ENCODE measurements around the gene CLINT1.
"Not testable (repeated sequence)": the region's sequence is repeated elsewhere in the genome, so short reads cannot be mapped to it uniquely, and the experiment has no call there.

The CLINT1 gene

DNA sequence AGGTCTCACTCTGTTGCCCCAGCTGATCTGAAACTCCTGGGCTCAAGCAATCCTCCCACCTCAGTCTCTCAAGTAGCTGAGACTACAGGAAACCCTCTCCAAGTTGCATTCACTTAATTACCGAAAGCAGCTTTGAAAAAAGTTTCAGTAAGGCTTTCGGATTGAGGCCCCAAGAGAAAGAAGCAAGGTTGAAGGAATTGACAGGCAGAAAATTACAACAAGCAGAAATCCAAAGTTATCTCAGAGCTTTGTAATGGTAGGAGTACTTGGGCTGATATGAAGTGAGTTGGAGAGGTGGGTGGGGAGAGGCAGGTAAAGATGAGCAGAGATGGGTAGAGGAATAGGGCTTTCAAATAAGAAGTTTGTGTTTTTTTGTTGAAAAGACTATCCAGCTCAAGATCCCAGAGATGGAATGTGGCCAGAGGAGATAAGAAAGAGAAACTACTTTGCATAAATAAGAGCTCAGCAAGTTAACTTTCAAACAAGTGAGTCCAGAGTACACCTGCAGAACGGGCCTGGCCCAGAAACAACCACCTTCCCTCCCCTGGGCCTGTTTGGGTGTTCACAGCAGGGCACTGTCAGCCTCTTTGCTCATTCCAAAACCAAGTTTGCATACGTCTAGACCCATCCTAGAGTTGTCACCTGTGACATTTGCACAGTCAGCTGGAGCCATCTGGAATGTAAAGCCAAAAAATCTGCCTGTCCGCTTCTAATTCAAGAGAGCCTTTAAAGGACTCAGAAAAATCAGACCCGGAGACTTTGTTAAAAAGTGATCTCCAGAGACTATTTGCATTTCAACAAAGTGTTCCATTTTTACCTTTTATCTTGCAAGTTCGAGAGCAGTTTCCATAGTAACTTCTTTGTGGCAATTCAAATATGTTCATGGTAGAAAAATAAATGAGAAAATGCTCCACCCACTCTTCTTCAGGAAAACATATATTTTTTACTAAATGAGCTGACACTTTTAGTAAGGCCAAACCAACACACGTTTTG is 2.2 kb upstream of the CLINT1 start:
- TF ChIP-seq, protein P1, sequence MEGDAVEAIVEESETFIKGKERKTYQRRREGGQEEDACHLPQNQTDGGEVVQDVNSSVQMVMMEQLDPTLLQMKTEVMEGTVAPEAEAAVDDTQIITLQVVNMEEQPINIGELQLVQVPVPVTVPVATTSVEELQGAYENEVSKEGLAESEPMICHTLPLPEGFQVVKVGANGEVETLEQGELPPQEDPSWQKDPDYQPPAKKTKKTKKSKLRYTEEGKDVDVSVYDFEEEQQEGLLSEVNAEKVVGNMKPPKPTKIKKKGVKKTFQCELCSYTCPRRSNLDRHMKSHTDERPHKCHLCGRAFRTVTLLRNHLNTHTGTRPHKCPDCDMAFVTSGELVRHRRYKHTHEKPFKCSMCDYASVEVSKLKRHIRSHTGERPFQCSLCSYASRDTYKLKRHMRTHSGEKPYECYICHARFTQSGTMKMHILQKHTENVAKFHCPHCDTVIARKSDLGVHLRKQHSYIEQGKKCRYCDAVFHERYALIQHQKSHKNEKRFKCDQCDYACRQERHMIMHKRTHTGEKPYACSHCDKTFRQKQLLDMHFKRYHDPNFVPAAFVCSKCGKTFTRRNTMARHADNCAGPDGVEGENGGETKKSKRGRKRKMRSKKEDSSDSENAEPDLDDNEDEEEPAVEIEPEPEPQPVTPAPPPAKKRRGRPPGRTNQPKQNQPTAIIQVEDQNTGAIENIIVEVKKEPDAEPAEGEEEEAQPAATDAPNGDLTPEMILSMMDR (IDR thresholded peaks at IDR 0.05), result no peak
- peaks cover 14% of the 10 kb centered on the region for H3K4me1 ChIP-seq
- H3K27ac ChIP-seq, result peak overlapping the region; percentile 69
- H3K4me2 ChIP-seq (ENCODE audit: low read length), result peak overlapping the region; percentile 71
- no peaks in the 10 kb centered on the region for H3K36me3 ChIP-seq (ENCODE audit: control insufficient read depth, insufficient read depth, low read length)
- no peak overlapping the region for H3K9ac ChIP-seq
- no peaks in the 10 kb centered on the region for H3K27me3 ChIP-seq (ENCODE audit: control insufficient read depth, insufficient read depth, low read length)
- H3K9me3 ChIP-seq (ENCODE audit: control insufficient read depth, low read length), result no peaks in the 10 kb centered on the region
- H3K79me2 ChIP-seq, result peaks cover 15% of the 10 kb centered on the region
- peak overlapping the region; percentile 74 for H2AFZ ChIP-seq
- peak overlapping the region; percentile 38 for H3K4me3 ChIP-seq (ENCODE audit: low read depth, low read length)

DNA sequence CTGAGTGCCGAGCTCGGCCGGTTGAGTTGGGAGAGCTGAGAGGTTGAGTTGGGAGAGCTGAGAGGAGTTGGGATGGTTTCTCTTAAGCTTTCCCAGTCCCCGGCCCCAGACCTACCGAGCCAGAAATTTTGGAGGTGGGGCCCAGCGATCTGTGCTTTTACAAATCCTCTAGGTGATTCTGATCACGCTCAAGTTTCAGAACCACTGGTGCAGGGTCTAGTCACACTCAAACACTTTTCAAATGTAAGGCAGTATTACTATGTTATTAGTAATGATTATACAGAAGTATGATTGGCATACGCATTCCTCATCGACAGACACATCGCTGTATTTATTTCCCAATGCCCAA is 256 bp upstream of the CLINT1 start:
- peak overlapping the region; percentile 86 for H2AFZ ChIP-seq
- peak overlapping the region; percentile 88 for H3K9ac ChIP-seq
- TF ChIP-seq, protein P1 (IDR thresholded peaks at IDR 0.05), result no peak
- H3K4me2 ChIP-seq (ENCODE audit: low read length), result peak overlapping the region; percentile 67
- H3K27ac ChIP-seq, result peak overlapping the region; percentile 78
- no peaks in the 10 kb centered on the region for H3K27me3 ChIP-seq (ENCODE audit: control insufficient read depth, insufficient read depth, low read length)
- H3K36me3 ChIP-seq (ENCODE audit: control insufficient read depth, insufficient read depth, low read length), result no peaks in the 10 kb centered on the region
- H3K9me3 ChIP-seq (ENCODE audit: control insufficient read depth, low read length), result no peaks in the 10 kb centered on the region
- H3K4me3 ChIP-seq (ENCODE audit: low read depth, low read length), result peak overlapping the region; percentile 98
- H3K4me1 ChIP-seq, result peaks cover 14% of the 10 kb centered on the region
- H3K79me2 ChIP-seq, result peaks cover 25% of the 10 kb centered on the region

DNA sequence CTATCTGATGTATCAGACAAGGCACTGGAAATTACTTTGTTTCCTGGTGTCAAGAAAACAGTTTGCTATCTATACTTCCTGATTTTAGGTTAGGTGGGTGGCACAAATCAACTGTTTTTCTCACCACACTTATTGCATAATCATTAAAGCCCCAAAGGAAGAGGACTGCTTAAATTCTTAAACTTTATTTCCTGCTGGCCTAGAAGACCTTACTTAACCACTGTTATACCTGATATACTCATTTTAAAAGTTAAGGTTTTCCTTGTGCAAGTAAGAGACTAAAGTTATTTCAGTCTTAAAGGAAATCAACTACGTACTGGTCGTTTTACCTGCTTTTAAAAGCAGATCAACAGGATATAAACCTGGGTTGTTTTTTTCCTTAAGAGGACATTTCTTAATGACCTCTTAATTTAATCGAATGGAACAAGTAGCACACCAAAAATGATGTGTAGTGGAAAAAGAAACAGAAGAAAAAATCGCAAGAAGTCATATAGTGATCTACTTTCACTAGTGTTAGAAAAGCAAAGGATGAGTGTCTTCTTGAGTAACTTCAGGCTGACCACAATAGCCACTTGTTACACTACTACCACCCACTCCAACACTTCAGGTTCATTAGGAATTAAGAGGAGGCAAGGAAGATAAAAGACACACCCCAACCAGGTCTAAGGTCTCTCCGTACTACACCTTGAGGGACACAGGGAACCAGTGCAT is 974 bp downstream of the CLINT1 start:
- H3K4me3 ChIP-seq (ENCODE audit: low read depth, low read length), result peak overlapping the region; percentile 98
- TF ChIP-seq, protein P1 (IDR thresholded peaks at IDR 0.05), result no peak
- peak overlapping the region; percentile 67 for H3K4me2 ChIP-seq (ENCODE audit: low read length)
- H3K36me3 ChIP-seq (ENCODE audit: control insufficient read depth, insufficient read depth, low read length), result no peaks in the 10 kb centered on the region
- peak overlapping the region; percentile 78 for H3K27ac ChIP-seq
- peaks cover 28% of the 10 kb centered on the region for H3K79me2 ChIP-seq
- no peaks in the 10 kb centered on the region for H3K27me3 ChIP-seq (ENCODE audit: control insufficient read depth, insufficient read depth, low read length)
- H3K9me3 ChIP-seq (ENCODE audit: control insufficient read depth, low read length), result no peaks in the 10 kb centered on the region
- H3K9ac ChIP-seq, result no peak overlapping the region
- peaks cover 14% of the 10 kb centered on the region for H3K4me1 ChIP-seq
- peak overlapping the region; percentile 86 for H2AFZ ChIP-seq

DNA sequence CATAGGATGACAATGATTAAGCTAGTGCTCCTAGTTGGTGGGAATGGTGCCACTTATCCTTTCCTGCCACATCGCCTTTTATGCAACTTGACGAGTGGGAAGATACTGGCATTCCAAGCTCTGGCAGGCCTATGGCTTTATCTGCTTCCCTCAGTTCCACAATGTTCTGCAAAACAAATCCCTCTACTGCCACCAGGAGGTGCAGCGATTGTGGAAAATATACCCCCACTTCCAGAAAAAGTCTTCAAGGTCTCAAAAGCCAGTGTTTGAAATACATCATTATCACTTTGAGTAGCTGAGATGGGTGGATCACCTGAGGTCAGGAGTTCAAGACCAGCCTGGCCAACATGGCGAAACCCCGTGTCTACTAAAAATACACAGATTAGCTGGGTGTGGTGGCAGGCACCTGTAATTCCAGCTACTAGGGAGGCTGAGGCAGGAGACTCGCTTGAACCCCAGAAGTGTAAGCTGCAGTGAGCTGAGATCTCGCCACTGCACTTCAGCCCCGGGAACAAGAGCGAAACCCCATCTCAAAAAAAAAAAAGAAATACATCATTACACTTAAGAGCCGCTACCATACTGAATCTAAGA is 3.4 kb downstream of the CLINT1 start:
- Histone ChIP-seq H3K36me3 (ENCODE audit: control insufficient read depth, insufficient read depth, low read length) (no peaks in the 10 kb centered on the region), H3K4me3 (ENCODE audit: low read depth, low read length) (no peak overlapping the region), H3K79me2 (peaks cover 29% of the 10 kb centered on the region), H3K4me2 (ENCODE audit: low read length) (no peak overlapping the region), H2AFZ (no peak overlapping the region), H3K4me1 (peaks cover 5% of the 10 kb centered on the region), H3K9ac (no peak overlapping the region), H3K9me3 (ENCODE audit: control insufficient read depth, low read length) (no peaks in the 10 kb centered on the region), H3K27ac (no peak overlapping the region), H3K27me3 (ENCODE audit: control insufficient read depth, insufficient read depth, low read length) (no peaks in the 10 kb centered on the region)
- TF ChIP-seq, protein P1 (IDR thresholded peaks at IDR 0.05), result peak; percentile 76

DNA sequence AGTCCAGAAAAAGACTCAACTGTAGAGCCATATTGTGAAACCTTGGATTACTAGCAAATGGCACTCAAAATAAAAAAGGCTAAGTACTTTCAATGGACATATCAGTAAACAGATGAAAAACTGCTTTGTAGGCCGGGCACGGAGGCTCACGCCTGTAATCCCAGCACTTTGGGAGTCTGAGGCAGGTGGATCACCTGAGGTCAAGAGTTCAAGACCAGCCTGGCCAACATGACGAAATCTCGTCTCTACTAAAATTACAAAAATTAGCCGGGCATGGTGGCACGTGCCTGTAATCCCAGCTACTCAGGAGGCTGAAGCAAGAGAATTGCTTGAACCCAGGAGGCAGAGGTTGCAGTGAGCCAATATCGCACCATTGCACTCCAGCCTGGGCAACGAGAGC is 5.6 kb downstream of the CLINT1 start:
- H3K4me1 ChIP-seq, H2AFZ ChIP-seq: not testable (repeated sequence)

More for the DNA sequence above, 5.6 kb downstream of the CLINT1 start:
- peaks cover 27% of the 10 kb centered on the region for H3K79me2 ChIP-seq
- H3K4me2 ChIP-seq (ENCODE audit: low read length); H3K9me3 ChIP-seq (ENCODE audit: control insufficient read depth, low read length); H3K36me3 ChIP-seq (ENCODE audit: control insufficient read depth, insufficient read depth, low read length); H3K4me3 ChIP-seq (ENCODE audit: low read depth, low read length); H3K27ac ChIP-seq; H3K9ac ChIP-seq; H3K27me3 ChIP-seq (ENCODE audit: control insufficient read depth, insufficient read depth, low read length): not testable (repeated sequence)

All from parathyroid adenoma (tissue), 2 donors.